ENCODE measurements around the gene DRAM1.

The DRAM1 gene

GRCh38 chr12:101968770-101969169, 91.4 kb downstream of the DRAM1 start:
- ChIA-PET POLR2A (no interaction called here), CTCF (no interaction called here)
- Histone ChIP-seq H3K4me3 (ENCODE audit: low read depth, low read length) (no peak overlapping the region), H3K27ac (ENCODE audit: extremely low read depth, low read depth, low read length) (no peak overlapping the region), H3K9me3 (ENCODE audit: control insufficient read depth, insufficient read depth, low read depth, low read length) (no peaks in the 10 kb centered on the region), H3K4me1 (ENCODE audit: control insufficient read depth, insufficient read depth, low read length) (no peaks in the 10 kb centered on the region), H3K36me3 (ENCODE audit: control insufficient read depth in 2 of 2, insufficient read depth in 1 of 2, low read length in 2 of 2) (no peaks in the 10 kb centered on the region)
- TF ChIP-seq SALL2 (tag by site-specific recombination; IDR thresholded peaks at IDR 0.05; ENCODE audit: borderline replicate concordance), result no peak
- TF ChIP-seq ZNF48 (tag by site-specific recombination; IDR thresholded peaks at IDR 0.05), result no peak
- TF ChIP-seq ZNF274 (IDR thresholded peaks at IDR 0.05; ENCODE audit: low read length), result no peak
- no peak for TF ChIP-seq ZNF274 (tag by site-specific recombination; IDR thresholded peaks at IDR 0.05; ENCODE audit: borderline replicate concordance)
- no peak for TF ChIP-seq GLI4 (tag by site-specific recombination; IDR thresholded peaks at IDR 0.05)
- TF ChIP-seq SP7 (tag by site-specific recombination; IDR thresholded peaks at IDR 0.05), result no peak
- no peak for TF ChIP-seq AEBP2 (tag by site-specific recombination; IDR thresholded peaks at IDR 0.05; ENCODE audit: borderline replicate concordance)

All from HEK293 (cell line).